HG02884 (cell line): ENCODE data around the gene NTSR1.
"Not testable (repeated sequence)": the region's sequence is repeated elsewhere in the genome, so short reads cannot be mapped to it uniquely, and the experiment has no call there.

Source experiments
- ATAC-seq: cut with Tn5 transposase; IDR thresholded peaks from one replicate; pipeline ENCODE4 v1.9.1; 2021; ENCODE audit warnings: mild to moderate bottlenecking, moderate library complexity; ENCODE audit not compliant: unreplicated experiment

The NTSR1 gene

GRCh38 chr20:62671765-62672164, 36.9 kb upstream of the NTSR1 start:
- no peak for ATAC-seq

- no peak for ATAC-seq
Observed at GRCh38 chr20:62674370-62674769, 34.3 kb upstream of the NTSR1 start.

- no peak for ATAC-seq
Observed at GRCh38 chr20:62675156-62675876, 33.3 kb upstream of the NTSR1 start.

- ATAC-seq, result no peak
Observed at GRCh38 chr20:62675877-62676260, 32.8 kb upstream of the NTSR1 start.

- no peak for ATAC-seq
Observed at GRCh38 chr20:62676976-62677375, 31.7 kb upstream of the NTSR1 start.

GRCh38 chr20:62677678-62678077, 31.0 kb upstream of the NTSR1 start:
- ATAC-seq, result no peak

- no peak for ATAC-seq
Observed at GRCh38 chr20:62678553-62678952, 30.1 kb upstream of the NTSR1 start.

GRCh38 chr20:62679978-62680589, 28.6 kb upstream of the NTSR1 start:
- no peak for ATAC-seq

- no peak for ATAC-seq
Observed at GRCh38 chr20:62682912-62683517, 25.6 kb upstream of the NTSR1 start.

GRCh38 chr20:62683660-62684322, 24.8 kb upstream of the NTSR1 start:
- not testable (repeated sequence) for ATAC-seq

GRCh38 chr20:62684981-62685380, 23.7 kb upstream of the NTSR1 start:
- ATAC-seq, result no peak

GRCh38 chr20:62685781-62686555, 22.7 kb upstream of the NTSR1 start:
- no peak for ATAC-seq

- ATAC-seq, result no peak
Observed at GRCh38 chr20:62686869-62687830, 21.5 kb upstream of the NTSR1 start.

GRCh38 chr20:62688083-62688482, 20.6 kb upstream of the NTSR1 start:
- ATAC-seq, result no peak

- no peak for ATAC-seq
Observed at GRCh38 chr20:62688855-62689460, 19.7 kb upstream of the NTSR1 start.

GRCh38 chr20:62689861-62690260, 18.8 kb upstream of the NTSR1 start:
- no peak for ATAC-seq

GRCh38 chr20:62690261-62690820, 18.3 kb upstream of the NTSR1 start:
- no peak for ATAC-seq

- ATAC-seq, result no peak
Observed at GRCh38 chr20:62691487-62691886, 17.1 kb upstream of the NTSR1 start.

- ATAC-seq, result no peak
Observed at GRCh38 chr20:62692176-62692575, 16.5 kb upstream of the NTSR1 start.
